ENCODE measurements around the gene KCNMA1.

Gene KCNMA1

DNA sequence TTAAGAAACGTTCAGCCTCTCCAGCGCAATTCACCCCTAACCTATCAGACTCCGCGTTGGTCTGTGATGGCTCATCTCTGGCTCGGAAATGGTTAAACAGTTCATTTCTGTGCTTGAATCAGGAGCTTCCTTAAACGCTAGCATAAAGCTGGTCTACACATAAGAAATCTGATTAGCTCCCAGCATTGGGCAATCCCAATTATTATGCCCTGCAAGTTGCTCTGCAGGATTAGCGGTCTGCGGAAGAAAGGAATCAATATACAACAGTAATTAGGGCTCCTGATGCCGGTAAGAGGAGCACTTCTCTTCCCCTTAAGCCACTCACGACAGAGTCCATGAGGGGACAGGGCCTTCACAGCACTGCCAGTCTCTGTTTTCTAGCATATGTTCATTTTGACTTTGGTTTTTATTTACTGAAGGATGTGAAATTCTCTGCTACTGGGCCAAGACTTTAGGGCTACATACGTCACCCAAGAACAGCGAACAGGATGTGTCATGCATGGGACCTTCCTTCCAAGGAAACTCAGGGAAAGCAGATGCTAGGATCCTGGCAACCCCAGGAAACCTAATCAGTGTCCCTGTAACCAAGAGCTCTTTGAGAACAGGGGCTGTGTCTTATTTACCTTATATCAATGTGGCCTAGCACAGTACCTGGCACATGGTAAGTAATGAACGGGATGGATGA, 324.4 kb downstream of the KCNMA1 start:
- DNase-seq: no peak

GRCh38 chr10:77311186-77311585, 326.4 kb downstream of the KCNMA1 start:
- DNase-seq: peak in 1 of 2 experiments; percentile 2

DNA sequence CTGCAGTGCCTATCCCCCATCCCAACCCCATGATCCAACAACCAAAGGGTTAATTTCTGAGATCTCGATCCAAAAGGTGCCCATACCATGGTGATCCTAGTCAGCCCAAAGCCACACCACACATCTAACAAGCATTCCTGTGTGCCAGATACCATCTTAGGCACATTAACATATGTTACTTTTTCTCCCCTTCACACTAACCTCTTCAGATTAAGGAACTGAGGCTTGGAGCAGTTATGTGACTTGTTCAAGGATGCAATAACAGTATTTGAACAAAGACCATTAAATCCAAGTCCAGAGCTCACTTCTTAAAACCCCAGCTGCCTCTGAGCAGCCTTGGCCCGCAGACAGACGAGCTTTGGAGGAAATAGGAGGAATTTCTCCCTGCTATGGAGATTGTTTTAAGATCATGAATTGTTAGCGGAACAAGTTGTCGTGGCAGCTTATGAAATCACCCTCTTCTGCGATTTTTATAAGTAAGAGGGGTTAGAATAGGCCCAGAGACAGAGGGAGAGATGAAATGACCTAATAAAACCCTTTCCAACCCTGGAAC, 327.2 kb downstream of the KCNMA1 start:
- DNase-seq: no peak

- no peak for DNase-seq
Observed at GRCh38 chr10:77309509-77309908, 328.1 kb downstream of the KCNMA1 start.

DNA sequence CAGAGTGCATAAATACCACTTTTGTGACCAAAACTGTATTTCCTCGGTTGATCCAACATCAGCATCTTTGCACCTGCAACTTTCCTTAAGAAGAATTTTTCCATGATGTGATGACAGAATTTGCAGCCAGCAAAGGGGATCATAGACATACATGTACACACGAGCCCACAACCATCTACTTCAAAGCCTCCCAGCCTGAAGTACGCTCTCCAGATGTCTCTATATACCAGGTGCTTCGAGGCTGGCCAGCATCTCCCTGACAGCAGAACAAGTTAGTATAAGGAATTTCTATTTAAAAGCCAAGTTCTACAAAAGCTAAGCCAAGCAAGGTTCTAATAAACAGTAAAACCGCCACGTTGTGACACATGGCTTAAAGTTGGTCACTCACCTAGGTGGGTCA, 328.5 kb downstream of the KCNMA1 start:
- no peak for DNase-seq

- no peak for DNase-seq
Observed at GRCh38 chr10:77308084-77308732, 329.4 kb downstream of the KCNMA1 start.

- DNase-seq: no peak
Observed at GRCh38 chr10:77306666-77307065, 330.9 kb downstream of the KCNMA1 start.

DNA sequence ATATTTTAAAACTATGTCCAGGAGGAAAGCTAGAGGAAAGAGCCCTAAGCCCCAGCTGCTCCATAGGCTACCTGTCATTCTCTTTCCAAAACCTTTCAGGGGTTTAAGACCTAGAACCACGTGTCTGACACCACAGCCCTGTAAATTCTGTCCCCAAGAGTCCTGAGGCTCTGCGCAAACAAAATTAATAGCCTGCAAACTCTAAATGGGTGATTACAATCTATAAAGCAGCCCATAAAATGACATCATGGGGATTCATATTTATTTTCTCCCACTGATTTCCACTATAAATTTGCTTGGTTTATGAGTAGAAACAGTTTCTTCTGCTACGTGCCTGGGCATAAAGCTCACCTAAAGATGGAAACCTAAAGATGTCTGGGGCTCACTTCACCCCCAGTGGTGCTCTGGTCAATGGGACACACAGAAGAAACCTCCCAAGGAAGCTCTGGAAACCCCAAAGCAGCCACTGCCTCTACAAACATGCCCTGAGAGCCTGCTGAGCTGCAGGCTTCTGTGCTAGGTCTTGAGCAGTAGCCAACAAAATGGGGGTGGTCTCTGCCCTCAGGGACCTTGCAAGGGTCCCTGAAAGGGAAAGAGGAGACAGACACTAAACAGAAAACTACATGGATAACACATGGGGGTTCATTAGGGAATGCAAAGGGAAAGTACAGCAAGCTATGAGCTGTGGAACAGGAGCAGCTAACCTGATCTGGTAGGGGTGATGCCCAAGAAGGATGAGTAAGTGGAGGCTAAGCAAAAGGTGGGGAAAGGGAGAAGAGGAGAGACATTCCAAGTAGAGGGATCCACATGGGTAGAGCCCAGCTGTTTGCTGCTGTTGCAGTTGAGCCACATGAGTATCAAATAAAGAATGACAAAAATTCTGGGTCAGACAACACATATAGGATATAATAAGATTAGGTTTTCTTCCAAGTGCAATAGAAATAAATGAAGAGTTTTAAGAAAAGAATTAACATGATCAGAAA, 331.7 kb downstream of the KCNMA1 start:
- DNase-seq: no peak

- DNase-seq: no peak
Observed at GRCh38 chr10:77304192-77304591, 333.4 kb downstream of the KCNMA1 start.

GRCh38 chr10:77301305-77301730, 336.3 kb downstream of the KCNMA1 start:
- no peak for DNase-seq

DNA sequence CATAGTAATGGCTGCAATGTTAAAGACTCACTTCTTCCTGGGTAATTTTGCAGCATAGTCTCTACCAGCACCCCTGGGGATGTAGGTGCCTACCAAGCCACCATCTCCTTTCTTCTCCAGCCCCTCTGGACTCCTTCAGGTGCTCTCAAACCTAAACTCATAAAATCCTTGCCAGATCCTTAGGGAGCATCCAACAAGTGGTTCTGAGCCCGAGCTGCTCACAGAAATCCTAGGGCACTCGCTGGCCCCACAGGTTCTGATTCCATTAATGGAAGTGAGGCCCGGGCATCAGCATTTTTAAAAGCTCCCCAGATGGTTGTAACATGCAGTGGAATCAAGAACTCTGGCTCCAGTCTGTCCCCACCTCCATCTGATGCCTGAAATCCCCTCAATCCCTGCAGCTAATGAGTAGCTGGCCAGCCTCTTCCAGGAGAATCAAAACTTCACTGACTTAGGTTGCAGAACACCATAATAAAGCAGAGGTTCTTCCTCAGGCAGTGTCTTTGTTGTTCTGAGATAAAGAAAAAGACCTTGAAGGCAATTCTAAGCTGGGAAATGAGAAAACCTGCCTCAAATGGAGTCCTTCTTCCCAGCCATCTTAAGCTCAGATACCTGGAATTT, 336.8 kb downstream of the KCNMA1 start:
- DNase-seq: no peak

GRCh38 chr10:77299320-77299719, 338.3 kb downstream of the KCNMA1 start:
- DNase-seq: no peak

DNA sequence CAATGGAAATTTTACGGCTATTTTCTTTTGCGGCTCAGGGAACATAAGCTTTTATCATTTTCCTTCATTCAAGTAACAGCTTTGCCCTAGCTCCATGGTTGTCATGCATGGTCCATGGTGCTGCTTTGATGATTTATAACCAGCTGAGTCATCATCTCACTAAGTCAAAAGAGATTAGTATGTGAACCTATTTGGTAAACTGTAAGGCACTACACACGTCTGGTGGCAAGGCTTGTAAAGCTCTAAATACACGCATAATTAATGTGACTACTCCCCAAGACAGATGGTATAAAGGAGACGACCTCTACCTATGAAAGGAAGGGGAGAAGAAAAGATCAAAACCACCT, 340.2 kb downstream of the KCNMA1 start:
- DNase-seq: no peak

- peak in 1 of 2 experiments; percentile 14 for DNase-seq
Observed at GRCh38 chr10:77296534-77297392, 340.8 kb downstream of the KCNMA1 start.

DNA sequence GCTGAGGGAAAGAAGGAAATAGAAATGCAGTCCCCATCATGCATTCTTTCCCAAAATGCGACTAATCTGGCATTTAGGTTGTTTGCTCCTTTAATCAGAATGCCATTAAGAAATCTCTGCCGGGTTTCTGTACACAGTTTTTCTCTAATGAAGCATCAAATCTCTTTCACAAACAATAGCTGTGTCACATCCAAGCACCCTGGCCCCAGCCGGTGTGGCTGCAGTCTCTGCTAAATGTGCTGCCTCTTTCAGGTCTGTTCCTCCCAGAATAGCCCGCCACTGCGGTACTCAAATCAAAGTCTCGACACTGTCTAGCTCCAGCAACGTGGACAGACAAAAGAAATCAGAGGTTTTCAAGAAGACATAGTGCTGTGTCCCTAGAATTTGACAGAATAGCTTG, 343.8 kb downstream of the KCNMA1 start:
- no peak for DNase-seq

DNA sequence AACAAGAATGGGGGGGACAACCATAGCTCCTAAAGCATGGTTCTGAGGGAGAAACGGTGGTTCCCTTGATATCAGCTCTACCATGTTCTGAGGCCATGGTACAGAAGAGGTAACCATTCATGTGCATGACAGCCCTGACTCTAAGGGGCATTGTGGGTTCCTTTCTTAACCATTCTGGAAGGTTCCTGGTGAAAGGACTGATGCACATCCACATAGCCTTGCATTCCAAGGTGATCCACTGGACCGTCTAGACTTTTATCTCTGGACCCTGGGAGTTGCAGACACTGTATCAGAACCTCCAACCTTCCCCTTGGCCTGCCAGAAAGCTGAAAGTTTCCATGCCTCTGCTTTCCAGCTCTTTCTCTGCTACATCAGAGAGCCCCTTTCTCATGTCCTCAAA, 344.3 kb downstream of the KCNMA1 start:
- no peak for DNase-seq

DNA sequence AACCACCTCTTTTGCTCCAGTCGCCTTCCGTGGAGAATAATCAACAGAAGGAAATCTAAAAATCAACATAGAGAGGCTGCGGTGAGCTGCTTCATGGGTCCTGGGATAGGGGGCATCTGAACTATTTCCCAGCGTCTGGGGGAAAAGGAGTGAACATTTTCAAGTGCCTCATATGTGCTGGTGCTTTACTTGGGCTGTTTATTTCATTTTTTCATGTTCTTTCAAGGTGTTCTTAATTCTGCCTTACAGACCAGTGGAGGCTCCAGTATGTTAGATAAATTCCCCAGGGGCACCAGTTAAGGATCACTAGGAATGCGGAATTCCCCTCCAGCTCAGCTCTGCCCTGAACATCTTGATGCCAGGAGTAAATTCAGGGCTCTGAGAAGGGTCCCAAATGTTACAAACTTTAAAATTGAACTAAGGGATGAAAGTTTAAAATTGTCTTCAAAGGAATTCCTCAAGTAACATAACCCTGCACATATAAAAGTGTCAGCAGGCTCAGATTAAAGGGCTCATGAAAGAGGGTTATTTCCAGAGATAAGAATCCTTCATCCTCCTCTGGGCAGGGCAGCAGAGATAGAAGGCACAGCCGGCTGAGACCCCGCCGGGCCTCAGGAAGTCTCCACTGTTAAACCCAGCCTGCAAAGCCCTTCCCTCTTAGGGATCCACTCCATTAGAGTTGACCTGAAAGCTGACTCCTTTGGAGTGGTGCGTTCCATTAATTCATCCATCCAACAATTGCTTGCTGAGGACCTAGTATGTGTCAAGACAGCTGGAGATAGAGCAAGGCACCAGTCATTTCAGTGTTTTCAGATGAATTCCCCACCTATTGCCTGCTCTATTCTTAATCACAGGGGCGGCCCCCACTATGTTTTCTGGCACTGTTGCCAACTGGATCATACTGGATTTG, 345.8 kb downstream of the KCNMA1 start:
- DNase-seq: no peak

DNA sequence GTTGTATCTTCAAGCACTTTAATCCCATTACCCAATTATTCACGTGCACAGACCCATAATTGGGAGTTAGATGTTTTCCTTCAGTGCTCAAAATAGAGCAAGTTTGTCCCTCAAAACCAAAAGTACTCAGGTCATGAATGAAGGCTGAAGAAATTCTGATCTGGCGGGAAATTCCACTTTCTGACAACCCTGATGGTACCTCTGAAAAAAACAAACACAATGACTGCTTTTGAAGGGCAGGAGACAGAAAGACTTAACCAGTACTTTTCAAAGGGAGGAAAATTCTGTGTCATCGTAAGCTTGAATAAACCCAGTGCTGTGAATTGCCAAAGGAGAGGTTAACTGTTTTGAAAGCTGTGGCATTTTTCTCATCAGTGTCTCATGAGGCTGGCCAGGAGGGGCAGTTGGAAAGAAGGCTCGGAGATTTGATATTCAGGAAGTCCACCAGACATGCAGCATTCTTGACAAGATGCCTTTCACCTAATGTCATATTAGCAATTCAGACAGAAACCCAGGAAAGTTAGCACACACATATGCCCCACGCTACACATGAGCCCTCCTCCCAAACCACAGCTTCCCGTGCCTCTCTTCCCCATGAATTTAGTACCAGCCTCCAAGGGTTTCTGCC, 347.0 kb downstream of the KCNMA1 start:
- DNase-seq: no peak

DNA sequence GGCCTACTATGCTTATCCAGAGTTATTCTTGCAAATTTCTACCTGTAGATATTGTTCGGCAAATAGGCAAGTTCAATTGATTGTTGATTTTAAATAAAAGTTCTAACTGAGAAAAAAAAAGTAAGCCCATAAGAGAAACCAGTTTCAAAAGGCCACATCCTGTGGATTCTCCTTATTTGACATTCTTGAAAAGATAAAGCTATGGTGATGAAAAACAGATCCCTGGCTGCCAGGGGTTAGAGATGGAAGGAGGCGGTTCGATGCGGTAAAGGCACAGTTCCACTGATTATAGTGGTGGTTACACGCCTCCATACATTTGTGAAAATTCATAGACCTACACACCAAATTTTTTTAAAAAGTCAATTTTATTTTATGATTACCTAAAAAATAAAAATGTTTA, 347.8 kb downstream of the KCNMA1 start:
- no peak for DNase-seq

- no peak for DNase-seq
Observed at GRCh38 chr10:77289027-77289501, 348.5 kb downstream of the KCNMA1 start.
